Testis (tissue), 3 donors: Measurements from ENCODE around the gene EPB41L2. TPM values are rescaled to one million over a fixed set of nuclear protein-coding genes. Genes with fewer than 3 reads are reported as not detected.

ENCODE experiments used
- DNase-seq: peaks from one replicate; pipeline ENCODE4 v3.0.0-alpha.2; 2019
- H3K27ac ChIP-seq, 2 donors: fragments of 200-600 bp; sonication (generic); one replicate each; pipeline ENCODE4 v1.5.1; 2019
- H3K27me3 ChIP-seq: fragments of 200-600 bp; sonication (generic); one replicate; pipeline ENCODE4 v1.5.1; 2019
- H3K36me3 ChIP-seq: fragments of 200-600 bp; sonication (generic); one replicate; pipeline ENCODE4 v1.5.1; 2017; ENCODE audit warnings: low read depth; ENCODE audit errors: missing control alignments
- H3K4me1 ChIP-seq: fragments of 200-600 bp; sonication (generic); one replicate; pipeline ENCODE4 v1.5.1; 2019
- H3K4me3 ChIP-seq, 2 donors: fragments of 200-600 bp; sonication (generic); one replicate each; pipeline ENCODE4 v1.5.1; 2017 to 2019
- H3K9me3 ChIP-seq: fragments of 200-600 bp; sonication (generic); one replicate; pipeline ENCODE4 v1.5.1; 2017
- CTCF ChIP-seq, 3 experiments: fragments of 450-650 bp in 2 of 3; fragments of 200-600 bp in 1 of 3; sonication (generic) in 1 of 3; IDR thresholded peaks; one replicate each; pipeline ENCODE4 v1.5.1; 2016 to 2019; ENCODE audit warnings: antibody characterized with exemption in 3 of 3, mild to moderate bottlenecking in 2 of 3, moderate library complexity in 1 of 3
- POLR2A ChIP-seq: fragments of 450-650 bp; IDR thresholded peaks from one replicate; pipeline ENCODE4 v1.6.1; 2017; ENCODE audit warnings: antibody characterized with exemption, mild to moderate bottlenecking, moderate library complexity
- WGBS, 2 donors: methylation state at CpG; one replicate each; pipeline ENCODE4 v1.1.5; 2018; 5-methylcytosine and 5-hydroxymethylcytosine counted together
- intact Hi-C: fragments of 100-400 bp; cut with DNase I; formaldehyde crosslinking; loops from one replicate; pipeline ENCODE4 v1.15.1; 2023; ENCODE audit warnings: low total_unique reads
- polyA plus RNA-seq: library from polyadenylated mRNA; stranded (reverse); fragments of 350-450 nt; fragmentation: Illumina TruSeq; extraction: RNeasy Lipid Tissue Mini Kit (QIAGEN cat#74804); gene quantifications from one replicate; pipeline ENCODE4 v1.2.3, GENCODE V29; 2014; ENCODE audit warnings: low read depth, low replicate concordance; ENCODE audit not compliant: insufficient read depth
- total RNA-seq, 2 donors: library from RNA; depleted of rRNA; stranded (reverse); fragments of >200 nt; gene quantifications; one replicate each; pipeline ENCODE4 v1.2.3, GENCODE V29; 2016

EPB41L2 gene
- total and polyA plus RNA-seq, 3 donors from 2014 or later = 131 to 206 (median 139) TPM

GRCh38 chr6:130873746-130874145 is 189.3 kb downstream of the EPB41L2 start:
- H3K9me3 ChIP-seq = no peaks in the 10 kb centered on the region
- DNase-seq = no peak
- WGBS, 2 donors = 95 to 96% methylated on average over 5 of the region's 5 CpGs
- TF ChIP-seq CTCF (IDR thresholded peaks at IDR 0.05) (no peak), POLR2A (no peak)
- no peaks in the 10 kb centered on the region for H3K36me3 ChIP-seq
- no peaks in the 10 kb centered on the region for H3K27me3 ChIP-seq
- intact Hi-C loops = no loop called here
- H3K4me3 ChIP-seq = no peak overlapping the region
- no peak overlapping the region for H3K27ac ChIP-seq
- H3K4me1 ChIP-seq = no peaks in the 10 kb centered on the region

- Histone ChIP-seq H3K27me3 (no peaks in the 10 kb centered on the region), H3K9me3 (no peaks in the 10 kb centered on the region), H3K4me3 (no peak overlapping the region), H3K36me3 (no peaks in the 10 kb centered on the region), H3K27ac (no peak overlapping the region), H3K4me1 (no peaks in the 10 kb centered on the region)
- TF ChIP-seq POLR2A (no peak), CTCF (IDR thresholded peaks at IDR 0.05) (peak; percentile 75 to 89 (median 86))
- 70 to 78% methylated on average over 8 of the region's 8 CpGs for WGBS, 2 donors
- DNase-seq = peak; percentile 86
- intact Hi-C loops = no loop called here
Observed at GRCh38 chr6:130872250-130873095, 190.6 kb downstream of the EPB41L2 start.

GRCh38 chr6:130870179-130870880 is 192.7 kb downstream of the EPB41L2 start:
- TF ChIP-seq CTCF (IDR thresholded peaks at IDR 0.05) (no peak), POLR2A (no peak)
- no peak overlapping the region for H3K4me3 ChIP-seq
- DNase-seq = no peak
- no peaks in the 10 kb centered on the region for H3K9me3 ChIP-seq
- H3K27ac ChIP-seq = no peak overlapping the region
- no peaks in the 10 kb centered on the region for H3K4me1 ChIP-seq
- no peaks in the 10 kb centered on the region for H3K27me3 ChIP-seq
- intact Hi-C loops = no loop called here
- no peaks in the 10 kb centered on the region for H3K36me3 ChIP-seq
- 73 to 83% methylated on average over 9 of the region's 9 CpGs for WGBS, 2 donors

- no peaks in the 10 kb centered on the region for H3K36me3 ChIP-seq
- H3K27ac ChIP-seq = no peak overlapping the region
- no peak for TF ChIP-seq CTCF (IDR thresholded peaks at IDR 0.05)
- TF ChIP-seq POLR2A = no peak
- no peaks in the 10 kb centered on the region for H3K9me3 ChIP-seq
- H3K27me3 ChIP-seq = no peaks in the 10 kb centered on the region
- 94 to 95% methylated on average over 10 of the region's 10 CpGs for WGBS, 2 donors
- intact Hi-C loops = no loop called here
- no peak overlapping the region for H3K4me3 ChIP-seq
- H3K4me1 ChIP-seq = no peaks in the 10 kb centered on the region
- no peak for DNase-seq
Observed at GRCh38 chr6:130869681-130870080, 193.4 kb downstream of the EPB41L2 start.
